ENCODE results near the gene NUPR1. TPM values are rescaled to one million over a fixed set of nuclear protein-coding genes. Genes with fewer than 3 reads are reported as not detected.
A peak's percentile ranks its signal among the peaks of the same experiment; 100 is the strongest.
"Not testable (repeated sequence)": the region's sequence is repeated elsewhere in the genome, so short reads cannot be mapped to it uniquely, and the experiment has no call there.

NUPR1 gene
- total and polyA plus RNA-seq, 9 donors = 27.1 to 56.7 (median 38.9) TPM

DNA sequence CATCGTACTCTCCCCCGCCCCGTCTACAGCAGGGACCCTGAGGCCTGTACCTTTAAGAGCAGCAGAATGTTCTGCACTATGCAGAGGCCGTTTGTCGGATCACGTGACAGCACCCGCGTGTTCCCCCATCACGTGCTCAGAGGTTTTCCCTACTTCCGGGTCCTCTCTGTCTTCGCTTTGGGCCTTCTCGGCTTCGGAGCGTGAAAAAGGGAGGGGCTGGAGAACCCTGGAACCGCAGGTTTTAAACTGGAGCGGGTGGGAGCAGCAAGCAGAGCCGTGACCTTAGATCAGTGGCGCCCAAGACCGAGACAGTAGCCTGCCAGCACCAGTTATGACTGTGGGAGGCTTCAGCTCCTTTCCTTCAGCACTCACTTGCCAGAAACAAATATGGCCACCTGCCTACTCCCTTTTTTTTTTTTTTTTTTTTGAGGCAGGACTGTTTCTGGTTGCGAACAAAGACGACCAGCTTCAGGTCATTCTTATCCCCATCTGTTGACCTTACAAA lies 46.8 kb downstream of the NUPR1 start, which contains the start of gene CLN3:
TSS of gene CLN3 (minus strand) at position 105 of the 505 bp plus-strand sequence. CDS start 315 bp downstream, outside the sequence.
- under 1% methylated on average over 14 of the region's 21 CpGs for WGBS (ENCODE audit: insufficient coverage)
- Histone ChIP-seq H3K4me3 (ENCODE audit: low read length) (peak within 1 kb of the TSS; percentile 96), H3K4me1 (ENCODE audit: control insufficient read depth, insufficient read depth, low read length) (peaks cover 3% of the 10 kb centered on the region), H3K36me3 (ENCODE audit: control insufficient read depth, insufficient read depth, low read length) (peaks cover 19% of the 10 kb centered on the region), H3K9me3 (replicated peaks; ENCODE audit: control insufficient read depth, low read depth, low read length) (no peaks in the 10 kb centered on the region), H3K27ac (ENCODE audit: low read length) (peak within 1 kb of the TSS; percentile 85), H3K27me3 (ENCODE audit: control insufficient read depth, insufficient read depth, low read length) (no peaks in the 10 kb centered on the region)
- peak; percentile 98 for DNase-seq

GRCh38 chr16:28491230-28491969 lies 47.4 kb downstream of the NUPR1 start:
- peak overlapping the region; percentile 96 for H3K4me3 ChIP-seq (ENCODE audit: low read length)
- 0% methylated on average over 40 of the region's 42 CpGs for WGBS (ENCODE audit: insufficient coverage)
- no peaks in the 10 kb centered on the region for H3K9me3 ChIP-seq (replicated peaks; ENCODE audit: control insufficient read depth, low read depth, low read length)
- peak overlapping the region; percentile 85 for H3K27ac ChIP-seq (ENCODE audit: low read length)
- peak; percentile 44 for DNase-seq
- peaks cover 3% of the 10 kb centered on the region for H3K4me1 ChIP-seq (ENCODE audit: control insufficient read depth, insufficient read depth, low read length)
- H3K27me3 ChIP-seq (ENCODE audit: control insufficient read depth, insufficient read depth, low read length) = no peaks in the 10 kb centered on the region
- H3K36me3 ChIP-seq (ENCODE audit: control insufficient read depth, insufficient read depth, low read length) = peaks cover 23% of the 10 kb centered on the region

DNA sequence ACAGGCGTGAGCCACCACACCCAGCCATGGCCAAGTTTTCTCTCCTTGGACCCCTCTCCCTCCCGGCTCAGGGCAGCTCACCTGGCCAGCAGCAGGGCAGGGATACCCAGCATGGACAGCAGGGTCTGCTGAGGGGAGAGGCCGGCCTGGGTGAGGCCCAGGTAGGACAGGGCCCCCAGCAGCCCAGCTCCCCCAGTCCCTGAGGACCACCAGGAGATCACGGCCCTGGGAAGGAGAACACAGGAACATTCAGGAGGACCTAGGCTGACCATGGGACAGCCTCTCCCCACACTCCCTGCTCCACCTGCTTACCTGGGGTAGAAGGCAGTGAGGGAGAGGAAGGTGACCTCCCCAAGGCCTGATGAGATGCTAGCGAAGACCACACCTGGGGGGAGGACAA lies 52.5 kb downstream of the NUPR1 start:
- DNase-seq = no peak
- H3K4me1 ChIP-seq (ENCODE audit: control insufficient read depth, insufficient read depth, low read length) = peaks cover 3% of the 10 kb centered on the region
- H3K27ac ChIP-seq (ENCODE audit: low read length) = no peak overlapping the region
- peaks cover 47% of the 10 kb centered on the region for H3K36me3 ChIP-seq (ENCODE audit: control insufficient read depth, insufficient read depth, low read length)
- 83% methylated on average over 2 of the region's 5 CpGs for WGBS (ENCODE audit: insufficient coverage)
- H3K9me3 ChIP-seq (replicated peaks; ENCODE audit: control insufficient read depth, low read depth, low read length) = no peaks in the 10 kb centered on the region
- no peak overlapping the region for H3K4me3 ChIP-seq (ENCODE audit: low read length)
- no peaks in the 10 kb centered on the region for H3K27me3 ChIP-seq (ENCODE audit: control insufficient read depth, insufficient read depth, low read length)

GRCh38 chr16:28483361-28483760 lies 55.4 kb downstream of the NUPR1 start:
- H3K36me3 ChIP-seq (ENCODE audit: control insufficient read depth, insufficient read depth, low read length) = peaks cover 57% of the 10 kb centered on the region
- H3K4me1 ChIP-seq (ENCODE audit: control insufficient read depth, insufficient read depth, low read length); H3K9me3 ChIP-seq (replicated peaks; ENCODE audit: control insufficient read depth, low read depth, low read length); H3K4me3 ChIP-seq (ENCODE audit: low read length); DNase-seq; H3K27me3 ChIP-seq (ENCODE audit: control insufficient read depth, insufficient read depth, low read length); H3K27ac ChIP-seq (ENCODE audit: low read length): not testable (repeated sequence)
- 89% methylated on average over 3 of the region's 5 CpGs for WGBS (ENCODE audit: insufficient coverage)

Other genes with a start within 250 kb of the NUPR1 start
- 2.9 TPM for gene SBK1, start 246.4 kb downstream of the NUPR1 start, total RNA-seq
- 10 to 100 TPM; 10.8 to 19.3 (median 16.5) TPM for gene SBK1, start 246.4 kb downstream of the NUPR1 start, polyA plus RNA-seq (ENCODE audit: insufficient read depth in 1 of 8, insufficient read length in 8 of 8, low replicate concordance in 1 of 8)
- gene NPIPB6, start 175.5 kb downstream of the NUPR1 start, total RNA-seq = 2.0 TPM
- gene NPIPB6, start 175.5 kb downstream of the NUPR1 start, polyA plus RNA-seq (ENCODE audit: insufficient read depth in 1 of 8, insufficient read length in 8 of 8, low replicate concordance in 1 of 8) = 1 to 10 TPM in 2 of 8 donors, under 1 TPM in 4, not detected in 2; 0.34 to 2.3 (median 0.75) TPM
- gene EIF3CL, start 135.1 kb downstream of the NUPR1 start, total RNA-seq = 60.2 TPM
- 100 to 1,000 TPM in 1 of 8 donors, 10 to 100 TPM in 7; 42.2 to 119 (median 71.1) TPM for gene EIF3CL, start 135.1 kb downstream of the NUPR1 start, polyA plus RNA-seq (ENCODE audit: insufficient read depth in 1 of 8, insufficient read length in 8 of 8, low replicate concordance in 1 of 8)
- gene NPIPB7, start 66.6 kb downstream of the NUPR1 start, total RNA-seq = not detected
- gene NPIPB7, start 66.6 kb downstream of the NUPR1 start, polyA plus RNA-seq (ENCODE audit: insufficient read depth in 1 of 8, insufficient read length in 8 of 8, low replicate concordance in 1 of 8) = under 1 TPM in 4 of 8 donors, not detected in 4; 0.19 to 0.59 (median 0.30) TPM
- 5.1 TPM for gene CLN3, start 46.9 kb downstream of the NUPR1 start, total RNA-seq
- gene CLN3, start 46.9 kb downstream of the NUPR1 start, polyA plus RNA-seq (ENCODE audit: insufficient read depth in 1 of 8, insufficient read length in 8 of 8, low replicate concordance in 1 of 8) = 10 to 100 TPM; 11.9 to 21.0 (median 16.7) TPM
- 0.18 TPM for gene APOBR, start 44.3 kb downstream of the NUPR1 start, total RNA-seq
- 1 to 10 TPM in 5 of 8 donors, under 1 TPM in 3; 0.77 to 1.5 (median 1.1) TPM for gene APOBR, start 44.3 kb downstream of the NUPR1 start, polyA plus RNA-seq (ENCODE audit: insufficient read depth in 1 of 8, insufficient read length in 8 of 8, low replicate concordance in 1 of 8)
- gene IL27, start 32.1 kb downstream of the NUPR1 start, total RNA-seq = not detected
- 1 to 10 TPM in 1 of 8 donors, not detected in 7; 1.0 TPM for gene IL27, start 32.1 kb downstream of the NUPR1 start, polyA plus RNA-seq (ENCODE audit: insufficient read depth in 1 of 8, insufficient read length in 8 of 8, low replicate concordance in 1 of 8)
- 20.3 TPM for gene SGF29, start 14.9 kb upstream of the NUPR1 start, total RNA-seq
- 10 to 100 TPM; 14.7 to 22.9 (median 17.3) TPM for gene SGF29, start 14.9 kb upstream of the NUPR1 start, polyA plus RNA-seq (ENCODE audit: insufficient read depth in 1 of 8, insufficient read length in 8 of 8, low replicate concordance in 1 of 8)
- 0.58 TPM for gene SULT1A2, start 58.1 kb upstream of the NUPR1 start, total RNA-seq
- 1 to 10 TPM in 2 of 8 donors, under 1 TPM in 6; 0.43 to 1.1 (median 0.92) TPM for gene SULT1A2, start 58.1 kb upstream of the NUPR1 start, polyA plus RNA-seq (ENCODE audit: insufficient read depth in 1 of 8, insufficient read length in 8 of 8, low replicate concordance in 1 of 8)
- 32.3 TPM for gene SULT1A1, start 71.1 kb upstream of the NUPR1 start, total RNA-seq
- 10 to 100 TPM in 6 of 8 donors, 1 to 10 TPM in 2; 5.9 to 27.4 (median 13.1) TPM for gene SULT1A1, start 71.1 kb upstream of the NUPR1 start, polyA plus RNA-seq (ENCODE audit: insufficient read depth in 1 of 8, insufficient read length in 8 of 8, low replicate concordance in 1 of 8)
- gene NPIPB8, start 99.1 kb upstream of the NUPR1 start, total RNA-seq = 0.71 TPM
- 1 to 10 TPM in 1 of 8 donors, under 1 TPM in 6, not detected in 1; 0.06 to 1.4 (median 0.55) TPM for gene NPIPB8, start 99.1 kb upstream of the NUPR1 start, polyA plus RNA-seq (ENCODE audit: insufficient read depth in 1 of 8, insufficient read length in 8 of 8, low replicate concordance in 1 of 8)
- 364 TPM for gene EIF3C, start 172.5 kb upstream of the NUPR1 start, total RNA-seq
- 100 to 1,000 TPM; 242 to 462 (median 336) TPM for gene EIF3C, start 172.5 kb upstream of the NUPR1 start, polyA plus RNA-seq (ENCODE audit: insufficient read depth in 1 of 8, insufficient read length in 8 of 8, low replicate concordance in 1 of 8)
- 1.2 TPM for gene NPIPB9, start 212.8 kb upstream of the NUPR1 start, total RNA-seq
- 1 to 10 TPM in 3 of 8 donors, under 1 TPM in 5; 0.49 to 2.8 (median 0.85) TPM for gene NPIPB9, start 212.8 kb upstream of the NUPR1 start, polyA plus RNA-seq (ENCODE audit: insufficient read depth in 1 of 8, insufficient read length in 8 of 8, low replicate concordance in 1 of 8)

Measured in muscle of leg (tissue), 11 donors.